ENCODE results near the gene PNPLA6.

PNPLA6 gene

GRCh38 chr19:7515645-7516151 lies 19.8 kb upstream of the PNPLA6 start, which contains the start of gene ZNF358:
Gene ZNF358 (plus strand): TSS chr19:7516103. CDS start chr19:7519243, 3,140 bp downstream.
- peak; percentile 85 for DNase-seq

GRCh38 chr19:7516333-7516732 lies 19.2 kb upstream of the PNPLA6 start:
- no peak for DNase-seq

- DNase-seq: no peak
Measured at GRCh38 chr19:7516878-7517277, 18.6 kb upstream of the PNPLA6 start.

GRCh38 chr19:7519361-7520130 lies 16.0 kb upstream of the PNPLA6 start:
- no peak for DNase-seq

GRCh38 chr19:7520131-7521051 lies 15.1 kb upstream of the PNPLA6 start:
- no peak for DNase-seq

- no peak for DNase-seq
Measured at GRCh38 chr19:7521551-7522071, 13.9 kb upstream of the PNPLA6 start.

GRCh38 chr19:7522072-7522922 lies 13.2 kb upstream of the PNPLA6 start, which contains the start of gene MCOLN1:
Gene MCOLN1 (plus strand): TSS chr19:7522624. CDS start chr19:7522751, 127 bp downstream.
- peak; percentile 99 for DNase-seq

GRCh38 chr19:7522923-7523667 lies 12.4 kb upstream of the PNPLA6 start:
- no peak for DNase-seq

- no peak for DNase-seq
Measured at GRCh38 chr19:7524523-7524922, 11.0 kb upstream of the PNPLA6 start.

- DNase-seq: no peak
Measured at GRCh38 chr19:7524992-7525739, 10.4 kb upstream of the PNPLA6 start.

GRCh38 chr19:7526059-7526929 lies 9.2 kb upstream of the PNPLA6 start:
- no peak for DNase-seq

GRCh38 chr19:7527516-7528191 lies 7.9 kb upstream of the PNPLA6 start:
- no peak for DNase-seq

- no peak for DNase-seq
Measured at GRCh38 chr19:7528192-7528519, 7.4 kb upstream of the PNPLA6 start.

GRCh38 chr19:7528522-7529245 lies 6.8 kb upstream of the PNPLA6 start:
- DNase-seq: no peak

- DNase-seq: no peak
Measured at GRCh38 chr19:7529246-7529600, 6.3 kb upstream of the PNPLA6 start.

GRCh38 chr19:7529610-7530490 lies 5.7 kb upstream of the PNPLA6 start:
- DNase-seq: no peak

GRCh38 chr19:7533281-7533885 lies 2.1 kb upstream of the PNPLA6 start:
- peak; percentile 79 for DNase-seq

All from right hindlimb (tissue), 1 donor.